Measurements from ENCODE around the gene HNRNPC.
"Not testable (repeated sequence)": the region's sequence is repeated elsewhere in the genome, so short reads cannot be mapped to it uniquely, and the experiment has no call there.

HNRNPC gene

DNA sequence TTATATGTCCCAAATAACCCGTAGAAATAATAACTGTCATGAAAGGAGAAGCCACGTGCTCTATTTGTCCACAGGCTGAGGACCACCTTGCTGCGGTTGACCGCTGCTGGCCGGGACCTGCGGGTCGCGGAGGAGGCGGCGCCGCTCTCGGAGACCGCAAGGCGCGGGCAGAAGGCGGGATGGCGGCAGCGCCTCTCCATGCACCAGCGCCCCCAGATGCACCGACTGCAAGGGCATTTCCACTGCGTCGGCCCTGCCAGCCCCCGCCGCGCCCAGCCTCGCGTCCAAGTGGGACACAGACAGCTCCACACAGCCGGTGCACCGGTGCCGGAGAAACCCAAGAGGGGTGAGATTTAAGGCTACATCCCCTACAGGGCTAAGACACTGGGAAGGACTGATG, 31.6 kb upstream of the HNRNPC start:
- H3K27me3 ChIP-seq (ENCODE audit: insufficient read depth, low read length): peaks cover 13% of the 10 kb centered on the region
- H3K4me1 ChIP-seq (ENCODE audit: insufficient read depth, low read length): peaks cover 3% of the 10 kb centered on the region; the same call in 1 of the 2 replicates
- no peaks in the 10 kb centered on the region for H3K36me3 ChIP-seq (ENCODE audit: insufficient read depth, low read length)
- no peaks in the 10 kb centered on the region for H3K9me3 ChIP-seq (ENCODE audit: insufficient read depth, low read depth, low read length)
- H3K9ac ChIP-seq (ENCODE audit: low read depth, low read length): peak overlapping the region; percentile 69
- no peak overlapping the region for H3K27ac ChIP-seq (ENCODE audit: low read depth, low read length)
- peak overlapping the region; percentile 50 for H3K4me3 ChIP-seq (ENCODE audit: low read length)
- WGBS: 4% methylated on average over 30 of the region's 30 CpGs

DNA sequence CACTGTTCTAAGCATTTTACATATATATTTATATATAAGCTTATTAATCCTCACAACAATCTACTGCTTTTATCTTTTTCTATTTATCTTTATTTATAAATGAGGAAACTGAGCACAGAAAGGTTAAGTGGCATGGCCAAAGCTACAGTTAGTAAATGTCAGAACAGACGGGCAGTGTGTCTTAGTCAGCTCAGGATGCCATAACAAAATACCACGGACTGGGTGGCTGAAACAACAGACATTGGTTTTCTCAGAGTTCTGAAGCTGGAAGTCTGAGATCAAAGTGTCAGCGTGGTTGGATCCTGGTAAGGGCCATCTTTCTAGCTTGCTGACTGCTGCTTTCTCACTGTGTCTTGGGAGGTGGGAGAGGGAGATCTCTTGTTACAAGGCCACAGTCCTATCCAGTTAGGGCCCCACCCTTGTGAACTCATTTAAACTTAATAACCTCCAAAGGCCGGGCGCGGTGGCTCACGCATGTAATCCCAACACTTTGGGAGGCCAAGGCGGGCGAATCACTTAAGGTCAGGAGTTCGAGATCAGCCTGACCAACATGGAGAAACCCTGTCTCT, 30.4 kb upstream of the HNRNPC start:
- H3K27ac ChIP-seq (ENCODE audit: low read depth, low read length): no peak overlapping the region
- H3K4me1 ChIP-seq (ENCODE audit: insufficient read depth, low read length): peaks cover 3% of the 10 kb centered on the region; the same call in 1 of the 2 replicates
- 86% methylated on average over 10 of the region's 10 CpGs for WGBS
- H3K9ac ChIP-seq (ENCODE audit: low read depth, low read length): no peak overlapping the region
- H3K9me3 ChIP-seq (ENCODE audit: insufficient read depth, low read depth, low read length): no peaks in the 10 kb centered on the region
- peaks cover 13% of the 10 kb centered on the region for H3K27me3 ChIP-seq (ENCODE audit: insufficient read depth, low read length)
- H3K4me3 ChIP-seq (ENCODE audit: low read length): no peak overlapping the region
- H3K36me3 ChIP-seq (ENCODE audit: insufficient read depth, low read length): no peaks in the 10 kb centered on the region

DNA sequence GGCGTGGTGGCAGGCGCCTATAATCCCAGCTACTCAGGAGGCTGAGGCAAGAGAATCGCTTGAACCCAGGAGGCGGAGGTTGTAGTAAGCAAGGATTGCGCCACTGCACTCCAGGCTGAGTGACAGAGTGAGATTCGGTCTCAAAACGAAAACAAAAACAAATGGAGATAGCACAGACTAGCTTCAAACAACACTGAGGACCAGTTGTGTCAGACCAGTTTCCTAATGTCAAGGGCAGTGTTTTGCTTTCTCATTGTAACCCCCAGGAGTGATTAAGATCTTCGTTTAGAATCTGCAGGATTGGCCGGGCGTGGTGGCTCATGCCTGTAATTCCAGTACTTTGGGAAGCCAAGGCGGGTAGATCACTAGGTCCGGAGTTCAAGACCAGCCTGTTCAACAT, 29.1 kb upstream of the HNRNPC start:
- Histone ChIP-seq H3K9me3 (ENCODE audit: insufficient read depth, low read depth, low read length) (no peaks in the 10 kb centered on the region), H3K4me1 (ENCODE audit: insufficient read depth, low read length) (peaks cover 3% of the 10 kb centered on the region; the same call in 1 of the 2 replicates), H3K27me3 (ENCODE audit: insufficient read depth, low read length) (peaks cover 13% of the 10 kb centered on the region), H3K27ac (ENCODE audit: low read depth, low read length) (no peak overlapping the region), H3K9ac (ENCODE audit: low read depth, low read length) (no peak overlapping the region), H3K4me3 (ENCODE audit: low read length) (no peak overlapping the region), H3K36me3 (ENCODE audit: insufficient read depth, low read length) (no peaks in the 10 kb centered on the region)
- 96% methylated on average over 12 of the region's 12 CpGs for WGBS

DNA sequence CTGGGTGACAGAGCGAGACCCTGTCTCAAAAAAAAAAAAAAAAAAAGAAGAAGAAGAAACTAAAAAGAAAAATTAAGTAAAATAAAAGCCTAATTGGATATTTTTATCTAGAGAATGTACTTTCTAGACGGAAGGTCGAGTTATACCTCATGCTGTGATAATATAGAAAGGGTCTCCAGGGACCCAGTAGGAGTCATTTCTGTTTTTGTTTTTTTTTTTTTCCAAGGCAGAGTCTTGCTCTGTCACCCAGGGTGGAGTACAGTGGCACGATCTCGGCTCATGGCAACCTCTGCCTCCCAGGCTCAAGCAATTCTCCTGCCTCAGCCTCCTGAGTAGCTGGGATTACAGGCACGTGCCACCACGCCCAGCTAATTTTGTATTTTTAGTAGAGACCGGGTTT, 24.8 kb upstream of the HNRNPC start:
- H3K4me3 ChIP-seq (ENCODE audit: low read length); H3K9ac ChIP-seq (ENCODE audit: low read depth, low read length); H3K27ac ChIP-seq (ENCODE audit: low read depth, low read length); H3K36me3 ChIP-seq (ENCODE audit: insufficient read depth, low read length); H3K4me1 ChIP-seq (ENCODE audit: insufficient read depth, low read length); H3K9me3 ChIP-seq (ENCODE audit: insufficient read depth, low read depth, low read length); H3K27me3 ChIP-seq (ENCODE audit: insufficient read depth, low read length): not testable (repeated sequence)
- 90% methylated on average over 8 of the region's 8 CpGs for WGBS

DNA sequence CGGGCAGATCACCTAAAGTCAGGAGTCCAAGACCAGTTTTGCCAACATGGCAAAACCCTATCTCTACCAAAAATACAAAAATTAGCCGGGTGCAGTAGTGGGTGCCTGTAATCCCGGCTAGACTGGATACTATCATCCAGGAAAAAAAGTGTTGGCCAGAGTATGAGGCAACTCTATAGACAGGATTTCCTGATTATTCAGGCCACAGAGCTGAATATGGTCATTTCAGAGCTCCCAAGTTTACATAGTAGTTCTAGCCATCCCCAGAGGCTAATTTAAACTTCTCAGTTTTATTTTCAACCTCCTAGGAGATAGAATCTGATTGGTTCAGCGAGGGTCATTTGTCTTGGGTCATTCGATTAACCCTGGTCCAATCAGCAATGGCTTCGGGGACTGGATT, 17.9 kb upstream of the HNRNPC start:
- no peak overlapping the region for H3K27ac ChIP-seq (ENCODE audit: low read depth, low read length)
- no peaks in the 10 kb centered on the region for H3K27me3 ChIP-seq (ENCODE audit: insufficient read depth, low read length)
- H3K9ac ChIP-seq (ENCODE audit: low read depth, low read length): no peak overlapping the region
- H3K36me3 ChIP-seq (ENCODE audit: insufficient read depth, low read length): no peaks in the 10 kb centered on the region
- H3K4me3 ChIP-seq (ENCODE audit: low read length): no peak overlapping the region
- 93% methylated on average over 6 of the region's 6 CpGs for WGBS
- no peaks in the 10 kb centered on the region for H3K9me3 ChIP-seq (ENCODE audit: insufficient read depth, low read depth, low read length)
- no peaks in the 10 kb centered on the region for H3K4me1 ChIP-seq (ENCODE audit: insufficient read depth, low read length)

DNA sequence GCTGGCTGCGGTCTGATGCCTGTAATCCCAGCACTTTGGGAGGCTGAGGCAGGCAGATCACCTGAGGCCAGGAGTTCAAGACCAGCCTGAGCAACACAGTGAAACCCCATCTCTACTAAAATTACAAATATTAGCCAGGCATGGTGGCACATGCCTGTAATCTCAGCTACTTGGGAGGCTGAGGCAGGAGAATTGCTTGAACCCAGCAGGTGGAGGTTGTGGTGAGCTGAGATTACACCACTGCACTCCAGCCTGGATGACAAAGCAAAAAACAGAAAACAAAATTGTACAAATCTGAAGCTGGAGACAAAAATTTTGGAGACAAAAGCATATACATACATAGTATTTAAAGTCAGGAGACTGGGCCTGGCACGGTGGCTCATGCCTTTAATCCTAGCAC, 17.3 kb upstream of the HNRNPC start:
- not testable (repeated sequence) for H3K4me1 ChIP-seq (ENCODE audit: insufficient read depth, low read length); H3K9me3 ChIP-seq (ENCODE audit: insufficient read depth, low read depth, low read length); H3K9ac ChIP-seq (ENCODE audit: low read depth, low read length); H3K27ac ChIP-seq (ENCODE audit: low read depth, low read length); H3K27me3 ChIP-seq (ENCODE audit: insufficient read depth, low read length); H3K4me3 ChIP-seq (ENCODE audit: low read length); H3K36me3 ChIP-seq (ENCODE audit: insufficient read depth, low read length)
- 95% methylated on average over 2 of the region's 2 CpGs for WGBS

DNA sequence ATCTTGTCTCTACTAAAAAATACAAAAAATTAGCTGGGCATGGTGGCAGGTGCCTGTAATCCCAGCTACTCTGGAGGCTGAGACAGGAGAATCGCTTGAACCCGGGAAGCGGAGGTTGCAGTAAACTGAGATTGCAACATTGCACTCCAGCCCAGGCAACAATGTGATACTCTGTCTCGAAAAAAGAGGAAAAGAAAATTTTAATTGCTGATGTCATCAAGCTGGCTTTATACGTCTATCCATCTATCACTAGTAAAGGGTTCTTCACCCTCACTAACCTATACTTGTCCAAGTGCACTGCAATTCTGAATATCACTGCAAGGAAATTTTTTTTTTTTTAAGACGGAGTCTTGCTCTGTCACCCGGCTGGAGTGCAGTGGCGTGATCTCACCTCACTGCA, 12.7 kb upstream of the HNRNPC start:
- 87% methylated on average over 8 of the region's 8 CpGs for WGBS
- not testable (repeated sequence) for H3K36me3 ChIP-seq (ENCODE audit: insufficient read depth, low read length); H3K9ac ChIP-seq (ENCODE audit: low read depth, low read length); H3K9me3 ChIP-seq (ENCODE audit: insufficient read depth, low read depth, low read length); H3K4me1 ChIP-seq (ENCODE audit: insufficient read depth, low read length); H3K27ac ChIP-seq (ENCODE audit: low read depth, low read length); H3K27me3 ChIP-seq (ENCODE audit: insufficient read depth, low read length); H3K4me3 ChIP-seq (ENCODE audit: low read length)

DNA sequence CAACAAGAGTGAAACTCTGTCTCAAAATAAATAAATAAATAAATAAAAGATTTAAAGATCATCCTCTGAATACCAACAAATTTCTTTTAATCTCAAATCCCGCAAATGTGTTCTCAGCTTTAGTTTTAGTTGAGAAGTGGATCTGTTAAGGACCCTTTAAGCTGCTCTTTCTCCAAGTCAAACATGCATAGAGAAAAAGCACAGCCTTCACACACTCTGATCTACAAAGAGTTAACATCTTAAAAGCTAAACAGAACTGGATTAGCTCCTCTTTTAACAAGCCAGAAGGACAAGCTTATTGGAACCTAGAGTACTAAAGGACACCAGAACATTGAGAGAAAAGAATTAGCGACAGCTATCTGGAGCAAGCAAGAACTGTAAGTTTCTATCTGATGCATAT, 10.5 kb upstream of the HNRNPC start, which contains the start of gene RPGRIP1:
TSS of gene RPGRIP1 (plus strand) at position 301 of the 400 bp plus-strand sequence. CDS start 7,894 bp downstream, outside the sequence.
- Histone ChIP-seq H3K4me1 (ENCODE audit: insufficient read depth, low read length) (no peaks in the 10 kb centered on the region), H3K4me3 (ENCODE audit: low read length) (no peak within 1 kb of the TSS), H3K36me3 (ENCODE audit: insufficient read depth, low read length) (no peaks in the 10 kb centered on the region), H3K9me3 (ENCODE audit: insufficient read depth, low read depth, low read length) (no peaks in the 10 kb centered on the region), H3K27ac (ENCODE audit: low read depth, low read length) (no peak within 1 kb of the TSS), H3K27me3 (ENCODE audit: insufficient read depth, low read length) (no peaks in the 10 kb centered on the region), H3K9ac (ENCODE audit: low read depth, low read length) (no peak within 1 kb of the TSS)
- 88% methylated on average over 1 of the region's 2 CpGs for WGBS

DNA sequence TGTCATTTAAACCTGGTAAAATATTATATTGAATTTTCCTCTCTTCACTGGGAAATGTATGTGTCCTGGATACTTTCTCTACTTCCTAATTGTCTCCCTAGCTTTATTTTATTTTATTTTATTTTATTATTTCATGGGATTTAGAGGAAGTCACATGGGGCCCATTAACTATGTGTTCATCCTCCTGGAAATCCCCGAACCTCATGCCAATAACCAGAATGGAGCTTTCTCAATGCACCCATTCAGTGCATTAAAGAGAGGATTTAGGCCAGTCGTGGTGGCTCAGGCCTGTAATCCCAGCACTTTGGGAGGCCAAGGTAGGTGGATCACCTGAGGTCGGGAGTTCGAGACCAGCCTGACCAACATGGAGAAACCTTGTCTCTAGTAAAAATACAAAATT, 9.4 kb upstream of the HNRNPC start:
- no peak overlapping the region for H3K9ac ChIP-seq (ENCODE audit: low read depth, low read length)
- no peaks in the 10 kb centered on the region for H3K4me1 ChIP-seq (ENCODE audit: insufficient read depth, low read length)
- H3K4me3 ChIP-seq (ENCODE audit: low read length): no peak overlapping the region
- 91% methylated on average over 4 of the region's 4 CpGs for WGBS
- no peaks in the 10 kb centered on the region for H3K36me3 ChIP-seq (ENCODE audit: insufficient read depth, low read length)
- no peaks in the 10 kb centered on the region for H3K27me3 ChIP-seq (ENCODE audit: insufficient read depth, low read length)
- no peak overlapping the region for H3K27ac ChIP-seq (ENCODE audit: low read depth, low read length)
- H3K9me3 ChIP-seq (ENCODE audit: insufficient read depth, low read depth, low read length): no peaks in the 10 kb centered on the region

DNA sequence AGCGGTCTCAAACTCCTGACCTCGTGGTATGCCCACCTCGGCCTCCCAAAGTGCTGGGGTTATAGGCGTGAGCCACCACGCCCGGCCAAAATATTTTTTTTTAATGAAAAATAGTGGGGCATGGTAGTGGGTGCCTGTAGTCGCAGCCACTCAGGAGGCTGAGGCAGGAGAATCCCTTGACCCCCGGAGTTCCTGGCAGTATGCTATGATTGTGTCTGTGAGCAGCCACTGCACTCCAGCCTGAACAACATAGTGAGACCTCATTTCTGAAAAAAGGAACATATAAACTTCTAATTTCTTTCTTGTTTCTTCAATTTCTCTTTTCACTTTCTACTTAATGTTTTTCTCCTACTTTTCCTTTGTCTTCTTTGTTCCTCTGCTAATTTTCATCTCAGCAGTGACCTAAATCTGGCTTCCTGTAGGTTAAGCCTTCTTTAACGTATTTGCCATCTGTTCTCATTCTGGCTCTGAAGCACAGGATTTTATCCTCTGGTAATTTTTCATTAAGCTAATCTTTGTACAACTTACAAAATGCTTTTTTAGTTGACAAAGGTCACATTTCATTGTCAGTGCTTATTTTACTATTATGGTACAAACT, 6.1 kb upstream of the HNRNPC start:
- no peaks in the 10 kb centered on the region for H3K36me3 ChIP-seq (ENCODE audit: insufficient read depth, low read length)
- no peak overlapping the region for H3K27ac ChIP-seq (ENCODE audit: low read depth, low read length)
- no peak overlapping the region for H3K4me3 ChIP-seq (ENCODE audit: low read length)
- H3K9me3 ChIP-seq (ENCODE audit: insufficient read depth, low read depth, low read length): no peaks in the 10 kb centered on the region
- WGBS: 95% methylated on average over 9 of the region's 9 CpGs
- H3K27me3 ChIP-seq (ENCODE audit: insufficient read depth, low read length): no peaks in the 10 kb centered on the region
- H3K9ac ChIP-seq (ENCODE audit: low read depth, low read length): no peak overlapping the region
- no peaks in the 10 kb centered on the region for H3K4me1 ChIP-seq (ENCODE audit: insufficient read depth, low read length)

DNA sequence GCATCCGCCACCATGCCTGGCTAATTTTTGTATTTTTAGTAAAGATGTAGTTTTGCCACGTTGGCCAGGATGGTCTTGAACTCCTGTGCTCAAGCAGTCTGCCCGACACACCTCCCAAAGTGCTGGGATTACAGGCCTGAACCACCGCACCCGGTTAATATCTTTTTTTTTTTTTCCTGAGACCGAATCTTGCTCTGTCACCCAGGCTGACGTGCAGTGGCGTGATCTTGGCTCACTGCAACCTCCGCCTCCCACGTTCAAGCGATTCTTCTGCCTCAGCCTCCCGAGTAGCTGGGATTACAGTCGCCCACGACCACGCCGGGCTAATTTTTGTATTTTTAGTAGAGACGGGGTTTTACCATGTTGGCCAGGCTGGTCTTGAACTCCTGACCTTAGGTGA, 3.4 kb upstream of the HNRNPC start:
- not testable (repeated sequence) for H3K27ac ChIP-seq (ENCODE audit: low read depth, low read length); H3K9me3 ChIP-seq (ENCODE audit: insufficient read depth, low read depth, low read length); H3K27me3 ChIP-seq (ENCODE audit: insufficient read depth, low read length); H3K9ac ChIP-seq (ENCODE audit: low read depth, low read length); H3K4me1 ChIP-seq (ENCODE audit: insufficient read depth, low read length); H3K4me3 ChIP-seq (ENCODE audit: low read length)
- peaks cover 11% of the 10 kb centered on the region for H3K36me3 ChIP-seq (ENCODE audit: insufficient read depth, low read length)
- 93% methylated on average over 17 of the region's 17 CpGs for WGBS
